Endothelial cell of umbilical vein (primary cell): ENCODE data around the gene GLP2R. TPM values are rescaled to one million over a fixed set of nuclear protein-coding genes. Genes with fewer than 3 reads are reported as not detected.

Experiments
- BruUV-seq: library from RNA; stranded (reverse); fragments of 400-500 nt; replicated peaks from 2 replicates; lab custom pipeline; 2021; lab: Mats Ljungman, UMichigan
- CTCF ChIA-PET: fragments of 300-600, 350-600 bp; sonication (Branson Sonifier 250); formaldehyde crosslinking; loops from one replicate; lab custom pipeline; 2021; ENCODE audit warnings: antibody characterized with exemption, inconsistent platforms; lab: Charles Lee
- POLR2A ChIA-PET: fragments of 300-600, 350-600 bp; sonication (Branson Sonifier 250); formaldehyde crosslinking; loops from one replicate; lab custom pipeline; 2021; ENCODE audit warnings: antibody characterized with exemption, inconsistent platforms; lab: Charles Lee
- DNase-seq: peaks from one replicate; pipeline ENCODE4 v3.0.0-alpha.2; 2011; ENCODE audit warnings: low read depth, low spot score
- FAIRE-seq: peaks from 2 replicates; lab custom pipeline; 2011; peaks lifted over from hg19 to GRCh38; lab: Jason Lieb, UNC
- H2AFZ ChIP-seq: 2 replicates; pipeline ENCODE4 v1.6.0; 2012; ENCODE audit warnings: low read depth, low read length, control low read depth, inconsistent platforms
- H3K27ac ChIP-seq: 2 replicates; pipeline ENCODE4 v1.5.1; 2011; ENCODE audit warnings: low read depth, mild to moderate bottlenecking, control low read depth, low read length, moderate library complexity; ENCODE audit not compliant: insufficient read depth
- H3K27me3 ChIP-seq, 2 experiments: 2 replicates each; pipeline versions ENCODE4 v1.6.0 to v1.6.1; 2011; ENCODE audit warnings: low read length in 2 of 2, mixed read lengths in 1 of 2; ENCODE audit not compliant: control insufficient read depth in 2 of 2, insufficient read depth in 2 of 2
- H3K36me3 ChIP-seq, 2 experiments: 2 replicates in 1 of 2; 3 replicates in 1 of 2; pipeline ENCODE4 v1.5.1; 2011; ENCODE audit warnings: low read length in 2 of 2, mild to moderate bottlenecking in 1 of 2, moderate library complexity in 1 of 2; ENCODE audit not compliant: control insufficient read depth in 2 of 2, insufficient read depth in 2 of 2; ENCODE audit errors: extremely low read depth in 1 of 2
- H3K4me1 ChIP-seq: 3 replicates; pipeline ENCODE4 v1.5.1; 2011; ENCODE audit warnings: mild to moderate bottlenecking, low read length; ENCODE audit not compliant: control insufficient read depth, insufficient read depth; ENCODE audit errors: extremely low read depth
- H3K4me2 ChIP-seq: 2 replicates; pipeline ENCODE4 v1.6.1; 2011; ENCODE audit warnings: low read length, control low read depth, mixed read lengths; ENCODE audit not compliant: insufficient read depth
- H3K4me3 ChIP-seq, 3 experiments: fragments of 200-600 bp in 1 of 3; sonication (generic), shearing (Covaris generic) in 1 of 3; replicated peaks in 1 of 3; 2 replicates each; pipeline ENCODE4 v1.5.1; 2011 to 2016; ENCODE audit warnings: control low read depth in 3 of 3, low read length in 3 of 3, mild to moderate bottlenecking in 2 of 3, inconsistent platforms in 1 of 3, low read depth in 1 of 3, moderate library complexity in 1 of 3; ENCODE audit not compliant: insufficient read depth in 1 of 3
- H3K79me2 ChIP-seq: 2 replicates; pipeline ENCODE4 v1.6.0; 2012; ENCODE audit warnings: low read length, inconsistent platforms; ENCODE audit not compliant: control insufficient read depth, insufficient read depth
- H3K9ac ChIP-seq: replicated peaks from 2 replicates; pipeline ENCODE3; 2011; ENCODE audit warnings: low read length, control low read depth; ENCODE audit not compliant: insufficient read depth; ENCODE audit errors: extremely low read depth
- H3K9me1 ChIP-seq: replicated peaks from 3 replicates; pipeline ENCODE4 v1.6.0; 2011; ENCODE audit warnings: mild to moderate bottlenecking, low read length; ENCODE audit not compliant: control insufficient read depth, insufficient read depth; ENCODE audit errors: extremely low read depth
- H3K9me3 ChIP-seq: replicated peaks from 2 replicates; pipeline ENCODE4 v1.5.1; 2012; ENCODE audit warnings: low read length, inconsistent platforms; ENCODE audit not compliant: control insufficient read depth, insufficient read depth
- H4K20me1 ChIP-seq: replicated peaks from 2 replicates; pipeline ENCODE3; 2011; ENCODE audit warnings: mild to moderate bottlenecking, low read length; ENCODE audit not compliant: control insufficient read depth, insufficient read depth; ENCODE audit errors: extremely low read depth
- EZH2 ChIP-seq: IDR thresholded peaks from 2 replicates; pipeline ENCODE4 v1.6.1; 2012; ENCODE audit warnings: borderline replicate concordance, low read depth, mild to moderate bottlenecking, moderate library complexity, low read length, inconsistent platforms; ENCODE audit not compliant: severe bottlenecking
- FOS ChIP-seq: IDR thresholded peaks from 2 replicates; pipeline ENCODE4 v1.6.1; 2011; ENCODE audit warnings: mild to moderate bottlenecking, low read length, moderate library complexity, borderline replicate concordance; ENCODE audit not compliant: insufficient read depth
- GATA2 ChIP-seq: IDR thresholded peaks from 2 replicates; pipeline ENCODE4 v1.7.0; 2011; ENCODE audit warnings: low read depth, mild to moderate bottlenecking, moderate library complexity, mixed read lengths, low read length; ENCODE audit not compliant: insufficient read length, insufficient read depth
- JUN ChIP-seq: IDR thresholded peaks from 2 replicates; pipeline ENCODE4 v1.6.1; 2011; ENCODE audit warnings: borderline replicate concordance, low read depth; ENCODE audit not compliant: insufficient read length, insufficient read depth
- MYC ChIP-seq: IDR thresholded peaks from one replicate; pipeline ENCODE4 v1.6.1; 2011; ENCODE audit warnings: mild to moderate bottlenecking, low read depth, low read length
- POLR2A ChIP-seq: IDR thresholded peaks from 2 replicates; pipeline ENCODE4 v1.6.1; 2012; ENCODE audit warnings: low read depth, mild to moderate bottlenecking, control low read depth, low read length
- POLR2AphosphoS5 ChIP-seq: IDR thresholded peaks from 2 replicates; pipeline ENCODE4 v1.6.1; 2012; ENCODE audit warnings: low read depth, mild to moderate bottlenecking, control low read depth, low read length, moderate library complexity; ENCODE audit not compliant: insufficient read depth
- dilution Hi-C: fragments of 300-500 bp; cut with MboI; formaldehyde crosslinking; loops from one replicate; pipeline ENCODE4 v1.15.0; 2019; ENCODE audit warnings: low sequenced_read_pairs; ENCODE audit not compliant: extremely low pct_ligation_motif_present
- intact Hi-C: fragments of 100-400 bp; cut with micrococcal nuclease; formaldehyde crosslinking; loops from one replicate; pipeline ENCODE4 v1.10.0; 2022
- polyA plus RNA-seq, 4 experiments: library from polyadenylated mRNA; depleted of rRNA in 3 of 4; stranded (reverse) in 3 of 4; unstranded in 1 of 4; fragments of >200 nt; gene quantifications; 2 replicates each; pipeline versions ENCODE4 v1.2.1 to v1.2.3, GENCODE V29; 2011 to 2012; ENCODE audit warnings: missing spikeins in 1 of 4
- total RNA-seq: library from RNA; stranded (reverse); gene quantifications from 2 replicates; pipeline ENCODE4 v1.2.3, GENCODE V29; 2021
- TF ChIP-seq, protein P1 (sequence below): IDR thresholded peaks from 2 replicates; pipeline ENCODE4 v1.6.1; 2011; ENCODE audit not compliant: insufficient read depth, insufficient read length
- TF ChIP-seq, protein P2 (sequence below), 2 donors: IDR thresholded peaks; 1 replicate in 1 of 2; 2 replicates in 1 of 2; pipeline ENCODE4 v1.5.1; 2011; ENCODE audit warnings: low read length in 2 of 2, mild to moderate bottlenecking in 2 of 2, moderate library complexity in 2 of 2, control low read depth in 1 of 2, inconsistent platforms in 1 of 2, low read depth in 1 of 2; ENCODE audit not compliant: insufficient read depth in 1 of 2; ENCODE audit errors: extremely low read depth in 1 of 2

GLP2R gene
- total and polyA plus RNA-seq, 2 donors (not counting 3 experiments of a cell fraction or from before 2014, with no cell fraction given), result not detected

- Histone ChIP-seq H3K36me3 (no peaks in the 10 kb centered on the region), H3K9ac (no peak overlapping the region), H3K27me3 (no peaks in the 10 kb centered on the region), H3K4me3 (no peak overlapping the region), H3K9me3 (peaks cover 10% of the 10 kb centered on the region), H3K79me2 (no peaks in the 10 kb centered on the region), H3K4me2 (no peak overlapping the region), H3K9me1 (no peaks in the 10 kb centered on the region), H2AFZ (no peak overlapping the region), H3K4me1 (no peaks in the 10 kb centered on the region), H3K27ac (no peak overlapping the region), H4K20me1 (no peaks in the 10 kb centered on the region)
- dilution Hi-C loops (no loop called here), intact Hi-C loops (no loop called here)
- no peak for DNase-seq
- BruUV-seq, result no TSS peak
- FAIRE-seq, result no peak
- TF ChIP-seq, protein P1, sequence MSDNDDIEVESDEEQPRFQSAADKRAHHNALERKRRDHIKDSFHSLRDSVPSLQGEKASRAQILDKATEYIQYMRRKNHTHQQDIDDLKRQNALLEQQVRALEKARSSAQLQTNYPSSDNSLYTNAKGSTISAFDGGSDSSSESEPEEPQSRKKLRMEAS, result no peak
- TF ChIP-seq POLR2A (no peak), EZH2 (no peak), GATA2 (no peak), FOS (no peak), POLR2AphosphoS5 (no peak), MYC (no peak), JUN (no peak)
- TF ChIP-seq, protein P2, sequence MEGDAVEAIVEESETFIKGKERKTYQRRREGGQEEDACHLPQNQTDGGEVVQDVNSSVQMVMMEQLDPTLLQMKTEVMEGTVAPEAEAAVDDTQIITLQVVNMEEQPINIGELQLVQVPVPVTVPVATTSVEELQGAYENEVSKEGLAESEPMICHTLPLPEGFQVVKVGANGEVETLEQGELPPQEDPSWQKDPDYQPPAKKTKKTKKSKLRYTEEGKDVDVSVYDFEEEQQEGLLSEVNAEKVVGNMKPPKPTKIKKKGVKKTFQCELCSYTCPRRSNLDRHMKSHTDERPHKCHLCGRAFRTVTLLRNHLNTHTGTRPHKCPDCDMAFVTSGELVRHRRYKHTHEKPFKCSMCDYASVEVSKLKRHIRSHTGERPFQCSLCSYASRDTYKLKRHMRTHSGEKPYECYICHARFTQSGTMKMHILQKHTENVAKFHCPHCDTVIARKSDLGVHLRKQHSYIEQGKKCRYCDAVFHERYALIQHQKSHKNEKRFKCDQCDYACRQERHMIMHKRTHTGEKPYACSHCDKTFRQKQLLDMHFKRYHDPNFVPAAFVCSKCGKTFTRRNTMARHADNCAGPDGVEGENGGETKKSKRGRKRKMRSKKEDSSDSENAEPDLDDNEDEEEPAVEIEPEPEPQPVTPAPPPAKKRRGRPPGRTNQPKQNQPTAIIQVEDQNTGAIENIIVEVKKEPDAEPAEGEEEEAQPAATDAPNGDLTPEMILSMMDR (IDR thresholded peaks at IDR 0.05; ENCODE audit: extremely low read depth in 1 of 2, insufficient read depth in 1 of 2, low read depth in 1 of 2, low read length in 2 of 2), result no peak
- ChIA-PET POLR2A (no interaction called here), CTCF (no interaction called here)
These were observed 20.0 kb upstream of the GLP2R start for GRCh38 chr17:9805769-9806168.
